Subcutaneous adipose tissue (tissue), 4 donors: ENCODE results near the gene ECE1. TPM values are rescaled to one million over a fixed set of nuclear protein-coding genes. Genes with fewer than 3 reads are reported as not detected.

Experiments used
- CTCF ChIP-seq: fragments of 450-650 bp; IDR thresholded peaks from one replicate; pipeline ENCODE4 v1.5.1; 2016; ENCODE audit warnings: low read depth, mild to moderate bottlenecking, control low read depth, antibody characterized with exemption, moderate library complexity
- total RNA-seq, 4 donors: library from RNA; depleted of rRNA; stranded (reverse); fragments of >200 nt; gene quantifications; one replicate each; pipeline ENCODE4 v1.1.0, GENCODE V29; 2016

The ECE1 gene
- total RNA-seq, 4 donors from 2014 or later = 75.7 to 188 (median 96.7) TPM

GRCh38 chr1:21313203-21313885, 23.1 kb upstream of the ECE1 start:
- no peak for TF ChIP-seq CTCF

DNA sequence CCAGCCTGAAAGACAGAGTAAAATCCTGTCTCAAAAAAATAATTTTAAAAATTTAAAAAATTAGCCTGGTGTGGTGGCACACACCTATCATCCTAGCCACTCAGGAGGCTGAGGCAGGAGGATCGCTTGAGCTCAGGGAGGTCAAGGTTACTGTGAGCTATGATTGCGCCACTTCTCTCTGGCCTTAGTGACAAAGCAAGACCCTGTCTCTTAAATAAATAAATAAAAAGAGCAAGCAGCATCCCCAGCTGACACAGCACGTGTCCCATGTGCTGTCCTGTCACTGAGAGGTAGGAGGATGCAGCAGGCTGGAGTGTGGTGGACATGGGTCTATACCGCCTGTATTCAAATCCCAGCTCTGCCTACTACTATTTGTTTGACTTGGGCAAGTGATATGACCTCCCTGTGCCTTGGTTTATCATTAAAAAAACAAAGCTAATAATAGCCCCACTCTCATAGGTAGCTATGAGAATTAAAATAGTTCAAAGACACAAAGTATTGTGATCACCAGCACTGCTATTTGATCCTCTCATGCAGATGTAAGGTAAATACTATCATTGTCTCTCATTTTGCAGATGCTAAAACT, 22.2 kb upstream of the ECE1 start:
- no peak for TF ChIP-seq CTCF

DNA sequence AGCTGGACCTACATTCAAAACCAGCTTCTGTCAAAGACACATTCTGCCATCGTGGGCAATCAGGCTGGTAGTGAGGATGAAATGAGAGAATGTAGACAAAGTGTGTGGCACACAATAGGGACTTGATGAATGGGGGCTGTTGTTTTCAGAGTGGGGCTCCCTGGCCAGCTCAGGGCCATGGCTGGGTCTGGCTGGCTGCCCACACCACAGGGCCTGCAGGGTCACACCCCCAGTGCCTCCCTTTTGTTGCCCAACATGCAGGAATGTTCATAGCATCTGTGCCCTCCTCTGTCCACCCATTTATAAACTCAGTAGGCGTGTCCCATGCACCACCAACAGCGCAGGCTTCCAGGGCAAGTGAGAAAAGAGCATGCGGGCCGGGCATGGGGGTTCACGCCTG, 20.8 kb upstream of the ECE1 start:
- TF ChIP-seq CTCF = no peak

DNA sequence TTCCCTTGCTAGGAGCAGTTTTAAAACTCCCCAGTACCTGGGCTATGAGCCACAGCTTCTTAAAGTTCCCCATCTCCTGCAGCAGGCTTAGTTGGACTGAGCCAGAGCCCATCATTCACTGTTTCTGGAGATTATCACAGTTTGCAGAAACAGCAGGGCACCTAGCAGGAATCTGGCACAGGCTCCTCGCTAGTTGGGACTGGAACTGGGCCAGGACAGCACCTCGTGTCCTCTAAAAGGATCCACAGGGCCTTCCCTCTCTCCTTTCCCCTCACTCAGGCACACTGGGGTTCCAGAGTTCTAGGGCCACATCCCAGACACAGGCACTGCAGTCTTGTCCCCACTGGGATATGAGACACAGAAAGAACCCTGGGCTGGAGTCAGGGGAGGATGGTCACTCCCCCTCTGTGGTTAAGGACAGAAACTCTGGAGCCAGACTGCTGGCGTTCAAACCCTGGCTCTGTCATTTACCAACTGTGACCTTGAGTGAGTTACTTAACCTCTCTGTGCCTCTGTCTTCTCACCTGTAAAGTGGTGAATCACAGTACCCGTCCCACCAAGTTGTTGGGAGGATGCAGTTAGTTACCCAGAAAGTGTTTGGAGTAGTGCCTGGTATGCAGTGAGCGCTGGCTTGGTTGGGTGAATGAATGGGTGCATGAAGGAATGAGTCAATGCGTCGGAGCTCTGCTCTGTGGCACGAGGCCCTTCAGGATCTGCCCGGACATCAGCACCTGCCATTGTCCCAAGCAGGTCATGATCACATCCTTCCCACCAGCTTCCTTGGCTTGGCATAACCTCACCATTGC, 18.8 kb upstream of the ECE1 start:
- no peak for TF ChIP-seq CTCF

GRCh38 chr1:21308330-21308729, 18.1 kb upstream of the ECE1 start:
- no peak for TF ChIP-seq CTCF

DNA sequence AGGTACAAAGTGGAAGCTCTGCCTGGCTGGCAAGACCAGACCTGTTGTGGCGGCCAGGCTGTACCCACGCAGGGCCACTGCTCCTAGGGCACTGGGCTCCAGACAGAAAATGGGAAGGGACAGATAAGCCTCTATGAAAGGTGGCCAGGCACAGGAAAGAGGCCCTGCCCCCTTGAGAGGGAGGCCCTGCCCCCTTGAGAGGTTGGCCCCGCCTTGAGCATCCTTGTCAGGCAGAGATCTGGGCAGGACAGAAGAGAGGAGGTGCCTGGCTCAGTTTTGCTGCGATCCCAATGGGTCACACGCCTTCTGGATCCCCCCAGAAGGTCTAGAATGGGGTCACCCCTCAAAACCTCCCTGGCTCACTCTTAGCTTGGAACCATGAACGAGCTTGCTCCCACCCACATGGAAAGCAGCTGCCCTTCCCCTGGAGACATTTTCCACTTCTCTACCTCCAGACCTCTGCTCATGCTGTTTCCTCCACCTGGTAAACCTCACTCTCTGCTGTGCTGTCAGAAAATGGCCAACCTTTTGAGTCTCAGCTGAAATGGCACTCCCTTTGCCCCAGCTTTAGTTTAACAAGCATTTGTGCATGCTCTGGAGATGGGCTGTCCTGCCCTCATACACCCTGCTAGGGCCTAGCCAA, 17.5 kb upstream of the ECE1 start:
- TF ChIP-seq CTCF = no peak

DNA sequence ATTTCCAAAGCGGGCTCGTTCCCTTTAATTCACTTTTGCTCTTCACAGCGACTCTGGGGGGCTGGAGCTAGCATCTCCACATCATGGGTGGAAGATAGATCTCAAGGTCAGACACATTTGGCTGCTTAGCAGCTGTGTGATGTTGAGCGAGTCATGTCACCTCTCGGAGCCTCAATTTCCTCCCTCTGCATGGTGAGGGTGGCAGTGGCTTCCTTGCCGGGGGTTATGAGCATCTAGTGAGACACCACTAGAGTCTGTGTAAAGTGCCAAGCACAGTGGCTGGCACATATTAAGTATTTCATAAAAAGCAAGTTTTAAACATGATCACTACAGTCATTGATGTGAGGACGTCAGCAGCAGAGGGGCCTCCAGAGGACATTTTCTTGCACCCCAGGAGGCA, 16.9 kb upstream of the ECE1 start:
- no peak for TF ChIP-seq CTCF
